Measurements from ENCODE around the gene ZBTB4. TPM values are rescaled to one million over a fixed set of nuclear protein-coding genes. Genes with fewer than 3 reads are reported as not detected.
A peak's percentile ranks its signal among the peaks of the same experiment; 100 is the strongest.

ZBTB4 gene
- total RNA-seq, 1 experiment from 2014 or later, result 17.7 TPM

DNA sequence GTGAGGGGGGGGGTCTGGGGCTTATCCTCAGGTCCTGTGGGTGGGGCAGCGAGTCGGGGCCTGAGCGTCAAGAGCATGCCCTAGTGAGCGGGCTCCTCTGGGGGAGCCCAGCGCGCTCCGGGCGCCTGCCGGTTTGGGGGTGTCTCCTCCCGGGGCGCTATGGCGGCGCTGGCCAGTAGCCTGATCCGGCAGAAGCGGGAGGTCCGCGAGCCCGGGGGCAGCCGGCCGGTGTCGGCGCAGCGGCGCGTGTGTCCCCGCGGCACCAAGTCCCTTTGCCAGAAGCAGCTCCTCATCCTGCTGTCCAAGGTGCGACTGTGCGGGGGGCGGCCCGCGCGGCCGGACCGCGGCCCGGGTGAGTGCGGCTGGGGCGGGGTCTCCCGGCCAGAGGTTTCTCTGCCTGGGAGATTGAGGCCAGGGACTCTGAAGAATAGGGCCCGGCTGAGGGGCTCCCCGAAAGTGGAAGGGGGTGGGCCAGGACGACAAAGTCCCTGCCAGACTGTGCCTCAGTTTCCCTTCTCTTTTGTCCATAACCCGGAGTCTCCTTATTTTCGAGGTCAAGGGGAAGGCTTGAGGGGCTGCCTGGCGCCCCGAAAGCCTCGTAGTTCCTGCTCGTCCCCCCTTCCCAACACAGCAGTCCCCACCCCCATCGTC, 39.8 kb downstream of the ZBTB4 start, which contains the start of gene FGF11:
Gene FGF11, plus strand, starts transcription at position 51 of the 651 bp plus-strand sequence. Its CDS starts 109 bp downstream, at position 160.
- TF ChIP-seq, protein P1, sequence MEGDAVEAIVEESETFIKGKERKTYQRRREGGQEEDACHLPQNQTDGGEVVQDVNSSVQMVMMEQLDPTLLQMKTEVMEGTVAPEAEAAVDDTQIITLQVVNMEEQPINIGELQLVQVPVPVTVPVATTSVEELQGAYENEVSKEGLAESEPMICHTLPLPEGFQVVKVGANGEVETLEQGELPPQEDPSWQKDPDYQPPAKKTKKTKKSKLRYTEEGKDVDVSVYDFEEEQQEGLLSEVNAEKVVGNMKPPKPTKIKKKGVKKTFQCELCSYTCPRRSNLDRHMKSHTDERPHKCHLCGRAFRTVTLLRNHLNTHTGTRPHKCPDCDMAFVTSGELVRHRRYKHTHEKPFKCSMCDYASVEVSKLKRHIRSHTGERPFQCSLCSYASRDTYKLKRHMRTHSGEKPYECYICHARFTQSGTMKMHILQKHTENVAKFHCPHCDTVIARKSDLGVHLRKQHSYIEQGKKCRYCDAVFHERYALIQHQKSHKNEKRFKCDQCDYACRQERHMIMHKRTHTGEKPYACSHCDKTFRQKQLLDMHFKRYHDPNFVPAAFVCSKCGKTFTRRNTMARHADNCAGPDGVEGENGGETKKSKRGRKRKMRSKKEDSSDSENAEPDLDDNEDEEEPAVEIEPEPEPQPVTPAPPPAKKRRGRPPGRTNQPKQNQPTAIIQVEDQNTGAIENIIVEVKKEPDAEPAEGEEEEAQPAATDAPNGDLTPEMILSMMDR (conservative IDR thresholded peaks at IDR 0.05; ENCODE audit: low read depth, low read length), result no peak
- TF ChIP-seq EZH2 (IDR thresholded peaks at IDR 0.05; ENCODE audit: borderline replicate concordance, low read depth, low read length, poor library complexity, severe bottlenecking), result no peak
- H3K4me1 ChIP-seq (ENCODE audit: insufficient read depth, low read length, poor library complexity, severe bottlenecking), result peaks cover 50% of the 10 kb centered on the region
- intact Hi-C loops (cut with micrococcal nuclease; ENCODE audit: unreplicated experiment), result loop anchor here (1.0 to 5.0 kb wide), 3 partner anchors 45 to 248 kb away; partner anchors contain the start of genes POLR2A, TMEM95, TP53 and WRAP53
- H3K9me3 ChIP-seq (ENCODE audit: low read depth, low read length, poor library complexity, severe bottlenecking), result no peaks in the 10 kb centered on the region
- peak within 1 kb of the TSS; percentile 97 for H3K27ac ChIP-seq (ENCODE audit: low read depth, low read length, poor library complexity, severe bottlenecking)
- POLR2A ChIA-PET (ENCODE audit: low non-redundant PET), result no interaction called here
- H3K4me3 ChIP-seq (ENCODE audit: low read depth, low read length, poor library complexity, severe bottlenecking), result peak within 1 kb of the TSS; percentile 90
- no peaks in the 10 kb centered on the region for H3K27me3 ChIP-seq (replicated peaks; ENCODE audit: insufficient read depth, low read depth, low read length, poor library complexity)
- BruUV-seq (replicated peaks), result no TSS peak
- no peak for DNase-seq (ENCODE audit: low spot score)
- H3K36me3 ChIP-seq (ENCODE audit: insufficient read depth, low read length, poor library complexity, severe bottlenecking), result no peaks in the 10 kb centered on the region
- CTCF ChIA-PET, result interaction anchor here (0.7 kb wide), 1 partner anchor 121 kb away, joined by 3 read pairs; no protein-coding TSS in a partner anchor

DNA sequence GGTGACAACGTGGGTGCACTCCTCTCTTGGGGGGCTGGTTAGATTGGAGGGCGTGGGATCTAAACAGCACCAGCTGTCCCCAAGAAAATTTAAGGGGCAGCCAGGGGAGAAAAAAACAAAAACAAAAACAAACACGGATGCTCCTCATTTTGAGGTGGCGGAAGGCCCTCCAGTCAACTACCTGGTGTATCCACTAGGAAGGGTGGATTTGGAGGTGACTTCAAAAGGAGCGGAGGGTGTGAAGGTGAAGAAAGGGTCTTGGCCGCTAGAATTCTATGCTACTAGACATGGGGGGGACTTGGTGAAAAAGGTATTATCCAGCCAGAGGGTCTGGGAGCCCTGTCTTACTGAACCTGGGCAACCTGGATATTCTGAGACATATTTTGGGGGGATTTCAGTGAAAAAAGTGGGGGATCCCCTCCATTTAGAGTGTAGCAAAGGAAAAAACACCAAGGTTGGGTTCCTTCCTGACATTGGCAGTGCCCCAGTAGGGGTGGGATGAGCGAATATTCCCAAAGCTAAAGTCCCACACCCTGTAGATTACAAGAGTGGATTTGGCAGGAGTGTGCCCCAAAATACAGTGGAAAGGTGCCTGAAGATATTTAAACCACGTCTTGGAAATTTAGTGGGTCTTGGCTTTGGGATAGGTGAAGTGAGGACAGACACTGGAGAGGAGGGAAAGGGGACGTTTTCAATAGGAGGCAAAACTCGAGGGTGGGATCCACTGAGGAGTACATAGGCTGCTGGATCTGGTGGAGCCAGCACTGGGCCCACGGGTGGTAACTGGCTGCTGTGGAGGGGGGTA, 40.6 kb downstream of the ZBTB4 start:
- ChIA-PET POLR2A (ENCODE audit: low non-redundant PET) (interaction anchor here (0.7 kb wide), 1 partner anchor 26 kb away, joined by 5 read pairs; no protein-coding TSS in a partner anchor), CTCF (no interaction called here)
- Histone ChIP-seq H3K4me1 (ENCODE audit: insufficient read depth, low read length, poor library complexity, severe bottlenecking) (peaks cover 42% of the 10 kb centered on the region), H3K9me3 (ENCODE audit: low read depth, low read length, poor library complexity, severe bottlenecking) (no peaks in the 10 kb centered on the region), H3K27me3 (replicated peaks; ENCODE audit: insufficient read depth, low read depth, low read length, poor library complexity) (no peaks in the 10 kb centered on the region), H3K36me3 (ENCODE audit: insufficient read depth, low read length, poor library complexity, severe bottlenecking) (no peaks in the 10 kb centered on the region), H3K4me3 (ENCODE audit: low read depth, low read length, poor library complexity, severe bottlenecking) (peak overlapping the region; percentile 90), H3K27ac (ENCODE audit: low read depth, low read length, poor library complexity, severe bottlenecking) (peak overlapping the region; percentile 41)
- BruUV-seq (replicated peaks), result no TSS peak
- no peak for DNase-seq (ENCODE audit: low spot score)
- intact Hi-C loops (cut with micrococcal nuclease; ENCODE audit: unreplicated experiment), result loop anchor here (5.0 kb wide), 2 partner anchors 82 to 248 kb away; partner anchors contain the start of genes TMEM95, TP53 and WRAP53
- TF ChIP-seq EZH2 (IDR thresholded peaks at IDR 0.05; ENCODE audit: borderline replicate concordance, low read depth, low read length, poor library complexity, severe bottlenecking), result no peak
- TF ChIP-seq, protein P1 (conservative IDR thresholded peaks at IDR 0.05; ENCODE audit: low read depth, low read length), result no peak

DNA sequence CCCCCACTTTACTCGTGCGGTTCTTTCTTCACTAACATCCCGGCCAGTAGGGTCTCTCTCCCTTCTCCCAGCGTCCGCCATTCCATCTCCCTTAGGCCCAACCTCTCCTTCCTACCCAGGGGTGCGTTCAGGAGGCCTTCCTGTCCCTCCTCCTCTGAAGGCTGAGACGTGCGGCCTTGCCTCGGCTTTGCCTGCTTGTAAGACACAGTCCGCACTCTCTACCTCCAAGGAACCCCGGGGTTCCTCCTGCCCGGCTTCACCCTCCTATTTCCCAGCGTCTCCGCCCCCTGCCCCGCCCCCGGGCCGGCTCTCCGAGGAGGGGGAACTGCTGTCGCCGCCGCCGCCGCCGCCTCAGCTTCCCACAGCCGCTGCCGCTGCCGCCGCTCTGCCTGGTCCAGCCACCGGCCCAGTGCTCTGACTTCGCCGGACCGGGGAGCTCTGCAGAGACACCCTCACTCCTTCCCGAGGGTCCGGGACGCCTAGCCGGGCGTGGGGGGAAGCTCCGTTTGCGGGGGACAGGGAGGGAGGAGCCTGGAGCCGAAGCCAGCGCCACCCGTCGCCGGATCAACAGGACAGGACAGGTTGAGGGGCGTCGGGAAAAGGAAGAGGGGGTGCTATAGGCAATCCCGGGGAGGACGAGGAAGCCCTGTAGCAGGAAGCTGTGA, 41.3 kb downstream of the ZBTB4 start:
- peaks cover 42% of the 10 kb centered on the region for H3K4me1 ChIP-seq (ENCODE audit: insufficient read depth, low read length, poor library complexity, severe bottlenecking)
- ChIA-PET POLR2A (ENCODE audit: low non-redundant PET) (interaction anchor here (0.7 kb wide), 1 partner anchor 26 kb away, joined by 5 read pairs; no protein-coding TSS in a partner anchor), CTCF (no interaction called here)
- H3K4me3 ChIP-seq (ENCODE audit: low read depth, low read length, poor library complexity, severe bottlenecking), result peak overlapping the region; percentile 90
- DNase-seq (ENCODE audit: low spot score), result peak; percentile 90
- TF ChIP-seq, protein P1 (conservative IDR thresholded peaks at IDR 0.05; ENCODE audit: low read depth, low read length), result no peak
- TF ChIP-seq EZH2 (IDR thresholded peaks at IDR 0.05; ENCODE audit: borderline replicate concordance, low read depth, low read length, poor library complexity, severe bottlenecking), result no peak
- no peaks in the 10 kb centered on the region for H3K27me3 ChIP-seq (replicated peaks; ENCODE audit: insufficient read depth, low read depth, low read length, poor library complexity)
- H3K27ac ChIP-seq (ENCODE audit: low read depth, low read length, poor library complexity, severe bottlenecking), result peak overlapping the region; percentile 41
- no peaks in the 10 kb centered on the region for H3K36me3 ChIP-seq (ENCODE audit: insufficient read depth, low read length, poor library complexity, severe bottlenecking)
- no TSS peak for BruUV-seq (replicated peaks)
- intact Hi-C loops (cut with micrococcal nuclease; ENCODE audit: unreplicated experiment), result loop anchor here (2.0 to 5.0 kb wide), 3 partner anchors 81 to 249 kb away; partner anchors contain the start of genes SENP3, TMEM95, TP53 and WRAP53
- no peaks in the 10 kb centered on the region for H3K9me3 ChIP-seq (ENCODE audit: low read depth, low read length, poor library complexity, severe bottlenecking)

Measured in A673 (cell line).